HTERT RPE-1 (cell line): ENCODE data around the gene CA10.

Experiments
- in situ Hi-C: fragments of 300-500 bp; cut with MboI; formaldehyde crosslinking; loops from 4 replicates; pipeline ENCODE4 v1.14.3; 2020; ENCODE audit warnings: low sequenced_read_pairs

Gene CA10

DNA sequence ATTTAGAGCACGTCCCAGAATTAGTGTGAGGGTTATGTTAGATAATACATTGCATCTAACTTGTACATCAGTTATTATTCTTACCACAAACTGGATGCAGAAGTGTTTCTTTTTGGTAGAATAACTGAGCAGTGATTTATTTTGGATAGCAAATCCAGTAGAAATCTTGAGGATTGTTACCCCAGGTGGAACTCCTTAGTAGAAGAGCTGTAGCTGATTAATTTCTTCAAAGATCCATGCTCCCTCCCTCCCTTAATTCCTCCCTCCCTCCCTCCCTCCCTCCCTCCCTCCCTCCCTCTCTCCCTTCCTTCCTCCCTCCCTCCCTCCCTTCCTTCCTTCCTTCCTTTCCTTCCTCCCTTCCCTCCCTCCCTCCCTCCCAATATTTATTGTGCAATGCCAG is 337.7 kb downstream of the CA10 start:
- in situ Hi-C loops, result no loop called here

DNA sequence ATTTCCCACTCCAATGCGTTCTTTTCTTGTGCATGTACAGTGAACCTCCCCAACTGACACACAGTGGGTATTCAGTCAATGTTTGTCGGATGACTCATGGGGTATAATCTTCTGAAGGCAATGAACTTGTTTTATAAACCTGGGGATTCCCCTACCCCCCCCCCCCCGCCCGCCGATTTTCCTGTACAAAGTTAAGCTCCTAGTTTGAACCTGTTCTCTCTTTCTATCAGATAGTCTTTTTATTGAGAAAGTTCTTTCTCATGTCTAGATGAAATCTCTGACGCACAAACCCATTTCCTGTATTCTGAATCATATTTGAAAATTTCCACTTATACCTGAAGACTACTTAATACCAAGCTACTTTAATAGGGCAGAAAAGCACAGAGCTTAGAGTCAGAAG is 338.3 kb downstream of the CA10 start:
- in situ Hi-C loops, result no loop called here

DNA sequence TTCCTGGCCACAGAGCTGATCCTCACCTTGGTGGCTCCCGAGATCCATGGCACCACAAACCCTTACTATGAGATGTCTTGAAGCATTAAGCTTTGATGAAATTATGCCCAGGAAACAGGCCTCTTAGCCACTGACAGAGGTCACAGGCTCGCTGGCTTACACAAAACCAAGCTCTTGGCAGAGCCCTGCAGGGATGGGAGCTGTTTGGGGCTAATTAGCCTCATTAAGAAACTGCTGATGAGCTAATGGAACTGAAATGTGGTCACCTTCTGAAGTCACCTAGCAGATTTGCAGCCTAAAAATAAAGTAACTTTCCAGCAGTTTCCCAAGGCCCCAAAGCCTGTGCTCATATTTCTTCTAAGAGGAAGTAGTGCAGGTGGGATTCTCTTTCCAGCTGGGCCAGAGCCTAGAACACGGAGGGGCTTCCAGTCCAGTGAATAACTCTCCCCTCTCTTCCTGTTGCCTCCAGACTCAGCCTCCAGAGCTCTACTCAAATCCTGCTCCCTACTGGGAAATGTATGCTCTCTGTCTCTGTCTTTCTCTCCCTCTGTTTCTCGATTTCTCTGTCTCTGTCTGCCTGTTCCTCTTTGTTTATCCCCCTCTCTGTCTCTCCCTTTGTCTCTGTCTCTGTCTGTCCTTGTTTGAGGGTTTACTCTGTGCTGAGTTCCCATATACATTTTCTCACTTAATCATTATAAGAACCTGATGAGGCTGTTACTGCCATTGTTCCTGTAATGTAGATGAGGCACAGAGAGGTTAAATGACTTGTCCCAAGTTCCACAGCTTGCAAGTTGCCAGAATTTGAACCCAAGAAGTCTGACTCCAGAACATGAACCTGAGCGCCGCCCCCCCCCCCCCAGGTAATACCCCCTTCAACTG is 338.9 kb downstream of the CA10 start:
- in situ Hi-C loops, result no loop called here

DNA sequence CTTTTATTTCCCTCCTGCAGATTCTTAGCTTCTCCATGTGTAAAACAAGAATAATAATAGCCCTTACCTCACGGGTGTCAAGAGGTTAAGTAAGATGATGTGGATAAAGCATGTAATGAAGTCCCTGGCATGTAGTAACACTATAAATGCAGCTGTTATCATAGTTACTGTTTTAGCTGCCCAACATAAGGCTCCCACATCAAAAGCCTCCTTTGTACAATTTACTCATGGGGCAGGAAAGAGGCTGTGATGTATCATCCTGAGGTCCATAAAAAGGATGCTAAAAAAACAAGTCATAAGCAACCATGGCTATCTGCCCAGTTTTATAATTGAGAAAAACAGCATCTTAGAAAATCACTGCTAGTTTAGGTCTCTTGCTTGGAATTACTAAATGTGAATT is 339.7 kb downstream of the CA10 start:
- in situ Hi-C loops, result no loop called here

DNA sequence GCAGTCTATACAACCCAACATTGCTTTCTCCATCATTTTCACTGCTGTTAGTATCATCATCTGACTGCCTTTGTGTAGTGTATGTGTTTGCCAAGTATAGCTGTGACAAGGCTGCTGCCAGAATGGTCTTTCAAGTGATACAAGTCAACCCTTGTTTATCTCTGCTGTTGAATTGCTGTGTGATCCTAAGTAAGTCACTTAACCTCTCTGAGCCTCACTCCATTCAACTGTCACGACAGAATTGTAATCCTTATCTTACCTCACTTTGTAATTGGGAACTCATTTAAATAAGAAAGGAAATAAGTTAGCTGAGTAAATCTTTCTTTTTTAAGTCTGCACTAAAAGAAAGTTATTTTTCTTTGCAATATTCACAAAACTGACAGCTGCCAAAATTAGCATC is 340.6 kb downstream of the CA10 start:
- in situ Hi-C loops, result no loop called here

DNA sequence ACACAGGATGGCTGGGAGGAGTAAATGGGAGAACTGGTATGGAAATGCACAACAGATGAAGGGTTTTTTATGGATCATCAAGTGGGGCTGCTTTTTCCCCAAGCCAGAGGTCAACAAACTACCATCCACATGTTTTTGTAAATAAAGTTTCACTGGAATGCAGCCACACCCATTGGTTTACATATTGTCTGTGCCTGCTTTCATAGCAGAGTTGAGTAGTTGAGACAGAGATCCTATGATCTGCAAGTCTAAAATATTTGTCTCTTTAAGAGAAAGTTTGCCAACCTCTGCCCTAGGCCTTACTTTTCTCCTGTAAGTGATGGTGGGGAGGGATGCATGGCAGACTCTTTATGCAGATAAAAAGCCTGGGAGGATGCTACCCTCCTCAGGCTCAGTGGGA is 341.4 kb downstream of the CA10 start:
- in situ Hi-C loops, result no loop called here

DNA sequence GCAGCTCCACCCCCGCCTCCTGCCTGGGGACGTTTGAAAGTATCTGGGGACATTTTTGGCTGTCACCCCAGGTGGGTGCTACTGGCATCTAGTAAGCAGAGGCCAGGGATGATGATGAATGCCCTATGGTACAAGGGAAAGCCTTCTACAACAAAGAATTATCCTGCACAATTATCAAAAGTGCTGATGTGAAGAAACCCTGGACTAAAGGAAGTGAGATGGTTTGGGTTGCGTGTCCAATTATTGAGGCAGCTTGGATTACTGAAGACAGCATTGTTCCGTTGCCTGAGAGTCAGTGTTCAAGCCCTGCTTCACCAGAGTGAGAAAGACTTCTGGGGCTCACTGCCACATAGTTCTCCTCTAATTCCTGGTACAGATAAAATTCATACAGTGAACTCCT is 343.4 kb downstream of the CA10 start:
- in situ Hi-C loops, result no loop called here

DNA sequence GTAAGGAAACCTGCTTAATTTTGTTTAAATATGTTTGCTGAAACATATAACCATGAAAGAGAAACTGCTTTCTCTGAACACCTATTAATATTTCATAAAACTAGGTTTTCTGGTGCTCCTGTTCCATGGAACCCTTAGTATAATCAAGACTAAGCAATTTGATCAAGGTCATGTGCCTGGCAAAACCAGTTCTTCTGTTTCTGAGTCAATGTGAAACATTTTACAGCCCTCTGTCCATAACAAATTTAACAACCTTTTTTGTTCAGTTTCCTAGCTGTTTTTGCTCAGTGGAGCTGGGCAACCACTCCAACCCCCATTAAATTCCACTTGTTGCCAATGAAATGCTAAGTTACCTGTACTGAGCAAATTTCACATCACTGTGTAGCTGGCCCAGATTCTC is 344.0 kb downstream of the CA10 start:
- in situ Hi-C loops, result no loop called here

DNA sequence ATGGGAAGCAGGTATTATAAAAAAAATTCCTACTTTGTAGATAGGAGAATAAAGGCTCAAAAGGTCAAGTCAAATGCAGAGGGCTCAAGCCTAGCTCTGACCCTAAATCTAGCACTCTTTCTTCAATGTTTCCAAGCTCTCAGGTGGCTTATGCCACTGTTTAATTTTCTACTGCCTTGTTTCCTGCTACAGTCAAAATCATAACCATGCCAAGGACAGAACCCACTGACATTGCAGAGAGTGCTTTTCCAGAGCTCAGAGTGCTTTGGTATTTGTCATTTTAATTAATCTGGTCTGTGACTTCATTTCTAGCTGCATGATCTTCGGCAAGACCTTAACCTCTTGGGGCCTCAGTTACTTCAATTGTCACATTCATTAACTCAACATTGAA is 344.7 kb downstream of the CA10 start:
- in situ Hi-C loops, result no loop called here

DNA sequence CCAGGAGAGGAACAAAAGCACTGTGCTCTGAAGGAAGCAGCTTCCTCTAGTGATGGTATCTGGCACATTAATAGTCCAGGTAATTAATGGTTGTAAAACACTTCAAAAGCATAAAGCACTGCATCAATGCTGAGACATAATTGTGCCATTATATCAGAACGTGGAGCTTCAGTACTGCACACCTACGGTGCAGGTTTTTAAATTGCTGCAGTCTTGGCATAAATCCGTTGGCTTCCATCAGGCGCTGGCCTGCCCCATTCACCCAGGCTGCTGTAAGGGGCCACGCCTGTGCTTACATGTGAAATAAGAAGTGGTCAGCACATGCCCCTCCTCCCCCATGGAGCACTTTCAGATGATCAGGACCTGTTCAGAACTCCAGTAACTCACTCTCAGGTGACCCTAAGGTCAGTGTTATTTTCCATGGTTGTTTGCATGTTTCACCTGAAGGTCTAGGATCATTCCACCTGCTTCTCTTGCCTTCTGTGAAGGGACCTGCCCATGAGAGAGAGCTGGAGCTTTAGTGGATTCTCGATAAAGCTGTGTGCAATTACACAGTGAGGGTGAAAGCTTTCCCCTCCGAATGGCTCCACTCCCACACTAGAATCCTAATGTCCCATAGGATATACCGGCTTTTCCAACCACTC is 345.3 kb downstream of the CA10 start:
- in situ Hi-C loops, result no loop called here

DNA sequence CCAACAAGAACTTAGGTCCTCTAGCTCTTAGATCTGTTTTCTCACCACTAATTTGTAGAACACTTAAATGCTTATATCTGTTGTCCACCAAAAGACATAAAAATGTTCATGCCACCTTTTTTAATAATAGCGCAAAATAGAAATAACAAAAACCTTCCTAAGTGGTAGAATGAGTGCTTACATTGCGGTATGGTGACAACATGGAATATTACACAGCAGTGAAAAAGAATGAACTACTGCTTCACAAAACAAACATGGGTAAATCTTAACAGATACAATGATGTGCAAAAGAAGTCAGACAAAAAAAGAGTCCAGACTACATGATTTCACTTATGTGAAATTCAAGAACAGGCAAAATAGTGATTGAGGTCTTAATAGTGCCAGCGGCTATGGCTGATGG is 351.1 kb downstream of the CA10 start:
- in situ Hi-C loops, result no loop called here

DNA sequence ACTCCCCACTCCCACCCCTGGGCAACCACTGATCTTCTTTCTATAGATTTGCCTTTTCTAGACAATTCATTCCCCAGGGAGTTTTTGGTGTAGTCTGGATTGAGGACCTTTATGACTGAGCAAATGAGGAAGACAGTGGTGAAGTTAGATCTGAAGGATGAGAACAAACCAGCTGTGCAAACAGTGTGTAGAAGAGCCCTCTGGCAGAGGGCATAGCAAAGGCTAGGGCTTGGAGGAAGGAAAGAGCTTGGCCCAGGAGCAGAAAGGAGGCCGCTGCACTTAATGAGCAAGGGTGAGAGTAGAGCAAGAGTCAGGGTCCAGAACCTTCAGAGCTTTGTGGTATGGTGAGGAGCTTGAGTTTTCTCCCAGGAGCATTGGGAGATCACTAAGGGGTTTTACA is 352.7 kb downstream of the CA10 start:
- in situ Hi-C loops, result no loop called here

DNA sequence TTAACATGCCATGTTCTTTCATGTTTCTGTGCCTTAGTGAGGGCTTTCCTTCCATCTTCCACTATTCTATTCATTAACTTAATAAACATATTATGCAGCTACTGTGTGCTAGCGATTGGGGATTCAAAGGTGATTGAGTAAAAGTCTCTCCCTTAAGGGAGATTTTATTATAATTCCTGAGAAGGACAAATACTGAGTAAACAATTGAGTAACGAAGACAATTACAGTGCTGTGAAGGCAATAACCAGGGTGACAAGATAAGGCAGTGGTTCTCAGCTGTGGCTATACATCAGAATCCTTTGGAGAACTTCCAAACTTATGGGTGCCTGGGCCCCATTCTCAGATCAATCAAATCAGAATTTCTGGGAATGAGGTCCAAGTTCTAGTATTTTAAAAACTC is 353.3 kb downstream of the CA10 start:
- in situ Hi-C loops, result no loop called here

DNA sequence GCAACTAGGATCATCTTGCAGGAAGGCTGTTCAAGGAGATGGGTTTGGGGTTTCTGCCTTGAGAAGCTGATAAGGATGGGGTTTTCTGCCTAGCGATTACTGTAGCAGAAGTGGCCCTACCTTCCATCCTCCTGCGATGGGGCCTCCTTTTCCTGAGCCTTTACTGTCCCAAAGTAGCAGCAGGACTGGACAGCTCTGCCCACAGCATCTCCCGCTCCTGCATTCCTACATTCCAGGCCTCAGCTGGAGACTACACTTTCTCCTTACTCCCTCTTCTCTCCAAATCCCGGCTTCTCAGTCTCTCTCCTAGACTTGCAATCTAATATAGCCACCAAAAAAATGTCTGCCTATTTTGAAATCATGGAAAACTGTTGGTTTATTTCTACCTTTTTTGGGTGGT is 355.4 kb downstream of the CA10 start:
- in situ Hi-C loops, result no loop called here

DNA sequence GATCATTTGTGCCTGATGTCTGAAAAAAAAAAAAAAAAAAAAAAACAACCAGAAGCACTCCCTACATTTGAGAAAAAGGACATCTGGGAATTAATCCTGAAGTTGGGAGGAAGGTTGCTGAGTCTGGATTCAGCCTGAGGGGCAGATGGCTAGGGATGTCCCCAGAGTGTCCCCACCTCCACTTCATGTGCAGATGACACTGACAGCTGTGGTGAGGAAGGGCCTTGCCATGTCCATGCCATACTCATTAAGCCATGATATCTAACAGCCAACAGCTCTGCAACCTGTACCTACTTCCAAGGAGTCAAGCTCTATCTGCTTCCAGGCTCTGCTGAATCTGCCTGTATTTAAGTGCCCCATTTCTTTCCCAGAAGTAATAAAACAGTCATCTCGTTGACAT is 356.0 kb downstream of the CA10 start:
- in situ Hi-C loops, result no loop called here

DNA sequence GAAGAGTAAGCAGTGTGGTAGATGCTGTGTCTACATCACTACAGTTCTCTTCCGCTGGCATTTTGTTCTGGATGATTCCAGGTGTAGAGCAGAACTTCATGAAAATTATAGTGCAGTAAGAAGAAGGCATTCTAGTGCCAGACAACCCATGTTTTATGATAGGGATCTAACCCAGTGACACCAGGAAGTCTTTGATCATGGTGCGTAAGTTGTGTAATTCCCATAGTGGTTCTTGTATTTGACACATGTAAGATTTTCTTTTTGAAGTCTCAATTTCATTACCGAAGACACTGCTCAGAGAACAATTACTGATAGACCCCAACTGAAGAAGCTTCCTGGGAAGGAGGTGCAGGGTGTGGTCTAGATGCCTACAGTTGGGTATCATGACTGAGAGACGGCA is 356.9 kb downstream of the CA10 start:
- in situ Hi-C loops, result no loop called here

DNA sequence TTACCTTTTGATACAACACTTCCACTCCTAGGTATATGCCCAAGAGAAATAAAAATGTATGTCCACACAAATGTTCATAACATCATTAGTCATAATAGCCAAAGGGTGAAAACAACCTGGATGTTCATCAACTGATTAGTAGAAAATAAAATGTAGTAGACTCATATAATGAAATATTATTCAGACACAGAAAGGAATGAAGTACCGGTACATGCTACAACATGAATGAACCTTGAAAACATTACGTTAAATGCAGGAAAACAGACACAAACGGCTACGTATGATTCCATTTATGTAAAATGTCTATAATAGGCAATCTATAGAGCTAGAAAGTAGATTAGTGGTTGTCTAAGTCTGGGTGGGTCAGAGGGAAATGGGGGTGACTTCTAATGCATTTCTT is 358.5 kb downstream of the CA10 start:
- in situ Hi-C loops, result no loop called here

DNA sequence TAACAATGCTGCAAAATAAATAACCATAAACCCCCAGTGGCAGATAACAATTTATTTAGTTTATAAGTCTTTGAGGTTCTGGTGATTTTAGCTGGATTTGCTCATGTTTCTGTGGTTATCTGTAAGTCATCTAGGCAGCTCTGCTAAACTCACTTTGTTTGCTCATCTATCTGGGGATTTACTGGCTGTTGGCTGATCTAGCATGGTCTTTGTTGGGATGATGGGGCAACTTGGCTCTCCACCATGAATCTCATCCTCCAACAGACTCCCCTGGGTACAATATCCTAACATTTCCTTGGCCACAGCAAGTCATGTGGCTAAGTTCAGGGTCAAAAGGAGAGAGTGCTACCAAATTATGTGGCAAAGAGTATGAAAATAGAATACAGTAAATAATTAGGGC is 359.3 kb downstream of the CA10 start:
- in situ Hi-C loops, result no loop called here

DNA sequence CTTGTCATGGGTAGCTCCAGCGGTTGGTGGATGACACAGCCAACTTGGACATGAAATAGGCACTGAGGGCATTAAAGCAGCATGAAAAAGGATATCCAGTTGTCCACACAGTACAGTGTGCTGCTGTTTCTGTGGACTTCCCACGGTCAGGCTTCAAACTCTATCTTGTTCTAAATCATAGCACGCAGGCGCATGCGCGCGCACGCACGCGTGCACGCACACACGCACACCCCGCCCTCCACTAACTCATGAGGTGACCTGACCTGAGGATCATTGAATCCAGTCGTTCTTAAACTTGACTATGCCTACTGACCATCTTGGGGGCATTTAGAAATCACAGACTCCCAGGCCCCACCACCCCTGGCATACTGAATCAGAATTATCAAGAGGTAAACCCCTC is 361.4 kb downstream of the CA10 start:
- in situ Hi-C loops, result no loop called here

DNA sequence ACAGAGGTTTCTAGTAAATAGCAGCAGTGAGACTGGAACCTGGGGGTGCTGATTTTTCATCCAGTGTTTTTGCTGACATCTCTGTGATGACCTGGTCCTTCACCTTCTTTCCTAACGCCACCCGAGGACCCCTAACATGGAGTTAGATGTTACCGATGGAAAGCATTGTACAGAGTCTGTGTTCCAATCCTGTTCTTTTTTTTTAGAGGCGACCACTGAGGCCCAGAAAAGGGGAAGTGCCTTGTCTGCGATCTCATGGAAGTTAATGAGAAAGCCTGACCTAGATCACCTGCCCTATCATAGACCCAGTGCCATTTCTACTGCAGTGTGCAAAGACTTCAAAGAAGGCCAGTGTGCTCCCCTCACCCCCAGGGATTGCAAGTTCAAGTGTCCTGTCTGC is 362.5 kb downstream of the CA10 start:
- in situ Hi-C loops, result no loop called here

DNA sequence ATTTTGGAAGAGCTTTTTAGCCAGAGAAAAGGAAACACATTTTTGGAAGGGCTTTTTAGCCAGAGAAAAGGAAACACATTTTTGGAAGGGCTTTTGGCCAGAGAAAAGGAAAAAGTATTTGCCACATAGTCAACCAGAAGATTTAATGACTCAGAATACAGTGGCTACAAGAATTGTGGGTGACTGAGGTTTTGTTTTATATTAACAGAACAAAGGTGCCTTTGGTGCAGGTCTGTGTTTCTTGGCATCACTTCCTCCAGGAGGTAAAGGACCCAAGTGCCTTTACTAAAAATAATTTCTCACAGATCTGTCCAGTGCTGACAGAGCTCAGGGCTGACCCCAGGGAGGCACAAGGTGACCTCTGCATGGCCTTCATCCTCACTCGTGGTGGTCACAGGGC is 363.1 kb downstream of the CA10 start:
- in situ Hi-C loops, result no loop called here

DNA sequence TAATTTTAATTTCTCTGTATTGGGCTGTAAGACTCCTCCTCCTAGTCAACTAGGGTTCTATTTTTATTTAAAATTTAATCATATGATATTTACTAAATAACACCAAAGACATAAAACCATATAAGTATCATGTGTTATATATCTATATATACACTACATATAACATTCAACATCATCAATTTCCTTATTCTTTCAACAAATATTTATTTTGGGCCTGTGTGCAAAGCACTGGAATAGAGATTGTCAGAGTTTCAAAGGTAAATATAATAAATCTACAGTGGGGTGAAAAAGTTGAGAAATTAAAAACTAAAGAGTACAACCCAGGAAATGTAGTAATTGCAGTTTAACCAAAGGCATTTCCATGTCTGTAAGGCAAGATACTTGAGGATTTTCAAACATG is 364.0 kb downstream of the CA10 start:
- in situ Hi-C loops, result no loop called here

DNA sequence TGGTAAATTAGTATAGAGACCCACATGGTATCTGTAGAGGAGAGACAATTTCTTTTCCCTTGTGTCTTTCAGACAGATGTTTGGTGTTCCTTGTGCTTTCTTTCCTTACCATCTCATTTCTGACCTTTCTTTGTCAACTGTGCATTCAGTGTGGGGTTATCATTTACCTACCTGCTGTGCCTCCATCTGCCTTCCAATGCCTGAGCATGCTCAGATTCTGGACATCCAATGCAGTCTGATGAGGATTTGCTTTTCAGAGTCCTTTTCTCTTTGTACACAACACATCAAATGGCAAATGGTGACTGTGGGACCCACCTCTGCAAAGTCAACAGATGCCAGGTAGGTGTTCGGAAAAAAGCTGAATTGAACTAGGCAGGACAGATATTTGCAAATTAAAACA is 364.8 kb downstream of the CA10 start:
- in situ Hi-C loops, result no loop called here
